ENCODE results near the gene MT1M.

The MT1M gene

DNA sequence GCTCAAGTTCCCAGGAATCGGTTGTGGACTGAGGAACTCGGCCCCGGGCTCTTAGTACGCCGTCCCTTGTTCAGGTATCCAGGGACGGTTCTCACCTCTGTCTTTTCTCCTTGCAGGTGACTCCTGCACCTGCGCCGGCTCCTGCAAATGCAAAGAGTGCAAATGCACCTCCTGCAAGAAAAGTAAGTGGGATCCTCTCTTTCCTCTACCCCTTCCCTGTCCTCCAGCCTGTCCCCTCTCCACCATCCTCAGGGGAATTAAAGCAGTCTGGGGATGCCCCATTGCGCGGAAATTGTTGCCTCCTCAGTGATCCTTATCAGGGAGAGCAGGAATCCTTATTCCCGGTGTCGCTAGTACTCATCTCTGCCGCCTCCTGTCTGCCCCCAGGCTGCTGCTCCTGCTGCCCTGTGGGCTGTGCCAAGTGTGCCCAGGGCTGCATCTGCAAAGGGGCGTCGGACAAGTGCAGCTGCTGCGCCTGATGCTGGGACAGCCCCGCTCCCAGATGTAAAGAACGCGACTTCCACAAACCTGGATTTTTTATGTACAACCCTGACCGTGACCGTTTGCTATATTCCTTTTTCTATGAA lies 23.5 kb upstream of the MT1M start (continued):
- TF ChIP-seq ZNF311 (tag by site-specific recombination; IDR thresholded peaks at IDR 0.05; ENCODE audit: borderline replicate concordance) (no peak), ZNF629 (tag by site-specific recombination; IDR thresholded peaks at IDR 0.05) (no peak), ZNF48 (tag by site-specific recombination; IDR thresholded peaks at IDR 0.05) (no peak), TCF7L2 (IDR thresholded peaks at IDR 0.05; ENCODE audit: borderline replicate concordance, low read depth, low read length) (no peak), ZNF184 (tag by site-specific recombination; IDR thresholded peaks at IDR 0.05) (no peak), ZNF585B (tag by site-specific recombination; IDR thresholded peaks at IDR 0.05) (no peak), ZNF423 (tag by site-specific recombination; IDR thresholded peaks at IDR 0.05) (no peak), ZNF24 (tag by site-specific recombination; IDR thresholded peaks at IDR 0.05) (no peak), ZNF239 (tag by site-specific recombination; IDR thresholded peaks at IDR 0.05) (no peak), ZNF248 (tag by site-specific recombination; IDR thresholded peaks at IDR 0.05) (no peak), SCRT1 (tag by site-specific recombination; IDR thresholded peaks at IDR 0.05; ENCODE audit: borderline replicate concordance) (no peak), ZBTB17 (tag by site-specific recombination; IDR thresholded peaks at IDR 0.05) (peak; percentile 54; the same call in 1 of the 2 replicates), ZNF623 (tag by site-specific recombination; IDR thresholded peaks at IDR 0.05) (no peak), ZNF155 (tag by site-specific recombination; IDR thresholded peaks at IDR 0.05) (no peak), ZNF426 (tag by site-specific recombination; IDR thresholded peaks at IDR 0.05) (no peak), ZNF664 (tag by site-specific recombination; IDR thresholded peaks at IDR 0.05) (no peak), IKZF3 (tag by site-specific recombination; IDR thresholded peaks at IDR 0.05) (peak; percentile 34; the same call in 1 of the 2 replicates), HOXC10 (CRISPR knock-in tag; IDR thresholded peaks at IDR 0.05) (no peak), ZNF654 (tag by site-specific recombination; IDR thresholded peaks at IDR 0.05; ENCODE audit: low read depth) (no peak), ZNF23 (tag by site-specific recombination; IDR thresholded peaks at IDR 0.05; ENCODE audit: borderline replicate concordance) (no peak), ZNF2 (tag by site-specific recombination; IDR thresholded peaks at IDR 0.05) (no peak), ZNF777 (tag by site-specific recombination; IDR thresholded peaks at IDR 0.05; ENCODE audit: borderline replicate concordance) (no peak; the same call in 1 of the 2 replicates), ZNF138 (tag by site-specific recombination; IDR thresholded peaks at IDR 0.05; ENCODE audit: borderline replicate concordance) (no peak), ZNF670 (tag by site-specific recombination; IDR thresholded peaks at IDR 0.05; ENCODE audit: low read depth) (no peak), KLF7 (tag by site-specific recombination; IDR thresholded peaks at IDR 0.05; ENCODE audit: borderline replicate concordance) (no peak), ZBTB48 (tag by site-specific recombination; IDR thresholded peaks at IDR 0.05) (peak; percentile 31; the same call in 1 of the 2 replicates), ZNF350 (tag by site-specific recombination; IDR thresholded peaks at IDR 0.05) (no peak), ZNF335 (tag by site-specific recombination; conservative IDR thresholded peaks at IDR 0.05) (peak; percentile 11; the same call in 1 of the 2 replicates), EGR2 (tag by site-specific recombination; IDR thresholded peaks at IDR 0.05; ENCODE audit: low read depth) (peak; percentile 10; the same call in 1 of the 2 replicates), KLF1 (tag by site-specific recombination; IDR thresholded peaks at IDR 0.05) (0 out of 2 replicates have a peak, but pooled peaks have one; percentile 27), ZIC2 (tag by site-specific recombination; IDR thresholded peaks at IDR 0.05) (no peak), ZNF501 (tag by site-specific recombination; IDR thresholded peaks at IDR 0.05) (no peak)
- TF ChIP-seq, protein P1, sequence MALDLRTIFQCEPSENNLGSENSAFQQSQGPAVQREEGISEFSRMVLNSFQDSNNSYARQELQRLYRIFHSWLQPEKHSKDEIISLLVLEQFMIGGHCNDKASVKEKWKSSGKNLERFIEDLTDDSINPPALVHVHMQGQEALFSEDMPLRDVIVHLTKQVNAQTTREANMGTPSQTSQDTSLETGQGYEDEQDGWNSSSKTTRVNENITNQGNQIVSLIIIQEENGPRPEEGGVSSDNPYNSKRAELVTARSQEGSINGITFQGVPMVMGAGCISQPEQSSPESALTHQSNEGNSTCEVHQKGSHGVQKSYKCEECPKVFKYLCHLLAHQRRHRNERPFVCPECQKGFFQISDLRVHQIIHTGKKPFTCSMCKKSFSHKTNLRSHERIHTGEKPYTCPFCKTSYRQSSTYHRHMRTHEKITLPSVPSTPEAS (tag by site-specific recombination; IDR thresholded peaks at IDR 0.05) = no peak
- TF ChIP-seq, protein P2, sequence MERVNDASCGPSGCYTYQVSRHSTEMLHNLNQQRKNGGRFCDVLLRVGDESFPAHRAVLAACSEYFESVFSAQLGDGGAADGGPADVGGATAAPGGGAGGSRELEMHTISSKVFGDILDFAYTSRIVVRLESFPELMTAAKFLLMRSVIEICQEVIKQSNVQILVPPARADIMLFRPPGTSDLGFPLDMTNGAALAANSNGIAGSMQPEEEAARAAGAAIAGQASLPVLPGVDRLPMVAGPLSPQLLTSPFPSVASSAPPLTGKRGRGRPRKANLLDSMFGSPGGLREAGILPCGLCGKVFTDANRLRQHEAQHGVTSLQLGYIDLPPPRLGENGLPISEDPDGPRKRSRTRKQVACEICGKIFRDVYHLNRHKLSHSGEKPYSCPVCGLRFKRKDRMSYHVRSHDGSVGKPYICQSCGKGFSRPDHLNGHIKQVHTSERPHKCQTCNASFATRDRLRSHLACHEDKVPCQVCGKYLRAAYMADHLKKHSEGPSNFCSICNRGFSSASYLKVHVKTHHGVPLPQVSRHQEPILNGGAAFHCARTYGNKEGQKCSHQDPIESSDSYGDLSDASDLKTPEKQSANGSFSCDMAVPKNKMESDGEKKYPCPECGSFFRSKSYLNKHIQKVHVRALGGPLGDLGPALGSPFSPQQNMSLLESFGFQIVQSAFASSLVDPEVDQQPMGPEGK (tag by site-specific recombination; IDR thresholded peaks at IDR 0.05) = no peak
- TF ChIP-seq, protein P3, sequence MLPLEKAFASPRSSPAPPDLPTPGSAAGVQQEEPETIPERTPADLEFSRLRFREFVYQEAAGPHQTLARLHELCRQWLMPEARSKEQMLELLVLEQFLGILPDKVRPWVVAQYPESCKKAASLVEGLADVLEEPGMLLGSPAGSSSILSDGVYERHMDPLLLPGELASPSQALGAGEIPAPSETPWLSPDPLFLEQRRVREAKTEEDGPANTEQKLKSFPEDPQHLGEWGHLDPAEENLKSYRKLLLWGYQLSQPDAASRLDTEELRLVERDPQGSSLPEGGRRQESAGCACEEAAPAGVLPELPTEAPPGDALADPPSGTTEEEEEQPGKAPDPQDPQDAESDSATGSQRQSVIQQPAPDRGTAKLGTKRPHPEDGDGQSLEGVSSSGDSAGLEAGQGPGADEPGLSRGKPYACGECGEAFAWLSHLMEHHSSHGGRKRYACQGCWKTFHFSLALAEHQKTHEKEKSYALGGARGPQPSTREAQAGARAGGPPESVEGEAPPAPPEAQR (tag by site-specific recombination; IDR thresholded peaks at IDR 0.05) = no peak
- TF ChIP-seq, protein P4, sequence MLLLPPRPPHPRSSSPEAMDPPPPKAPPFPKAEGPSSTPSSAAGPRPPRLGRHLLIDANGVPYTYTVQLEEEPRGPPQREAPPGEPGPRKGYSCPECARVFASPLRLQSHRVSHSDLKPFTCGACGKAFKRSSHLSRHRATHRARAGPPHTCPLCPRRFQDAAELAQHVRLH (tag by site-specific recombination; IDR thresholded peaks at IDR 0.05) = no peak
- TF ChIP-seq, protein P5, sequence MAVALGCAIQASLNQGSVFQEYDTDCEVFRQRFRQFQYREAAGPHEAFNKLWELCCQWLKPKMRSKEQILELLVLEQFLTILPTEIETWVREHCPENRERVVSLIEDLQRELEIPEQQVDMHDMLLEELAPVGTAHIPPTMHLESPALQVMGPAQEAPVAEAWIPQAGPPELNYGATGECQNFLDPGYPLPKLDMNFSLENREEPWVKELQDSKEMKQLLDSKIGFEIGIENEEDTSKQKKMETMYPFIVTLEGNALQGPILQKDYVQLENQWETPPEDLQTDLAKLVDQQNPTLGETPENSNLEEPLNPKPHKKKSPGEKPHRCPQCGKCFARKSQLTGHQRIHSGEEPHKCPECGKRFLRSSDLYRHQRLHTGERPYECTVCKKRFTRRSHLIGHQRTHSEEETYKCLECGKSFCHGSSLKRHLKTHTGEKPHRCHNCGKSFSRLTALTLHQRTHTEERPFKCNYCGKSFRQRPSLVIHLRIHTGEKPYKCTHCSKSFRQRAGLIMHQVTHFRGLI (tag by site-specific recombination; IDR thresholded peaks at IDR 0.05) = no peak
